ENCODE measurements around the gene FLOT1. TPM values are rescaled to one million over a fixed set of nuclear protein-coding genes. Genes with fewer than 3 reads are reported as not detected.
A peak's percentile ranks its signal among the peaks of the same experiment; 100 is the strongest.

FLOT1 gene
- total and polyA plus RNA-seq, 2 of the 13 experiments (the other 11 are each of a cell fraction or from before 2014, with no cell fraction given), result 82.3 to 130 TPM

DNA sequence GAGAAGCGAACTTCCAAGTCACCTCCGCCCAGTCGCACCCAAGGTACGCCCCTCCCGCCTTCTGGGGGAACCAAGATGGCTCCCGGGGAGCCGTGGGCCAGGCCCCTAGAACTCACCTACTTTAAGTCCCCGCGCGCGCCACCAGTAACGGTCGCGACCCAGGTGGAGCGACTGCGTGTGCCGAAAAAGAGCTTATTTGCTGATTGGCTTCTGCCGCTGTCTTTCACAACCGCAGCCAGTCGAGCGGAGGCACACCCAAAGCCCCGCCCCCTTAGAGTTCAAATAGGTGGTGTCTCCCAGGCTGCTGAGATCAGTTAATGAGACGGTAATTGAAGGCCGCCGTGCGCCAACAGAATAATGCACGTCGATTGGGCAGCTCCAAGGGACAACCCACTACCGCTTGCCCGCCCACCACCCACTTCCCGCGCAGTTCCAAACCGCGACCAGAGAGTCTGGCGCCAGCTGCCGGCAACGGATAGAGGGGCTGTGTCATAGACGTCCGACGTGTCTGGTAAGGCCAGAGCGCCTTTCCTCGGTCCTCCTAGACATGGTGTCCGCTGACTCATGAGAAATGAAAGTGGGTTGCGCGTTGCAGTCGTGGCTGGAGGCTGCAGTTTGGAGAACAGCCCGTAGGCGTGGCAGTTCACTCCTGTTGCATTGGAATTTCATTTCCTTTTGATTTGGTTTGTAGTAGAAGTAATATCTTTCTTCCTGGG, 25.2 kb downstream of the FLOT1 start, which contains the start of gene MDC1 (continued):
- TF ChIP-seq, protein P1, sequence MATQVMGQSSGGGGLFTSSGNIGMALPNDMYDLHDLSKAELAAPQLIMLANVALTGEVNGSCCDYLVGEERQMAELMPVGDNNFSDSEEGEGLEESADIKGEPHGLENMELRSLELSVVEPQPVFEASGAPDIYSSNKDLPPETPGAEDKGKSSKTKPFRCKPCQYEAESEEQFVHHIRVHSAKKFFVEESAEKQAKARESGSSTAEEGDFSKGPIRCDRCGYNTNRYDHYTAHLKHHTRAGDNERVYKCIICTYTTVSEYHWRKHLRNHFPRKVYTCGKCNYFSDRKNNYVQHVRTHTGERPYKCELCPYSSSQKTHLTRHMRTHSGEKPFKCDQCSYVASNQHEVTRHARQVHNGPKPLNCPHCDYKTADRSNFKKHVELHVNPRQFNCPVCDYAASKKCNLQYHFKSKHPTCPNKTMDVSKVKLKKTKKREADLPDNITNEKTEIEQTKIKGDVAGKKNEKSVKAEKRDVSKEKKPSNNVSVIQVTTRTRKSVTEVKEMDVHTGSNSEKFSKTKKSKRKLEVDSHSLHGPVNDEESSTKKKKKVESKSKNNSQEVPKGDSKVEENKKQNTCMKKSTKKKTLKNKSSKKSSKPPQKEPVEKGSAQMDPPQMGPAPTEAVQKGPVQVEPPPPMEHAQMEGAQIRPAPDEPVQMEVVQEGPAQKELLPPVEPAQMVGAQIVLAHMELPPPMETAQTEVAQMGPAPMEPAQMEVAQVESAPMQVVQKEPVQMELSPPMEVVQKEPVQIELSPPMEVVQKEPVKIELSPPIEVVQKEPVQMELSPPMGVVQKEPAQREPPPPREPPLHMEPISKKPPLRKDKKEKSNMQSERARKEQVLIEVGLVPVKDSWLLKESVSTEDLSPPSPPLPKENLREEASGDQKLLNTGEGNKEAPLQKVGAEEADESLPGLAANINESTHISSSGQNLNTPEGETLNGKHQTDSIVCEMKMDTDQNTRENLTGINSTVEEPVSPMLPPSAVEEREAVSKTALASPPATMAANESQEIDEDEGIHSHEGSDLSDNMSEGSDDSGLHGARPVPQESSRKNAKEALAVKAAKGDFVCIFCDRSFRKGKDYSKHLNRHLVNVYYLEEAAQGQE (IDR thresholded peaks at IDR 0.05; ENCODE audit: borderline replicate concordance in 1 of 2, low read depth in 1 of 2, low read length in 2 of 2), result peak in 1 of 2 experiments; percentile 75; a peak in 2 of 4 replicates
- TF ChIP-seq ZNF234 (CRISPR knock-in tag; conservative IDR thresholded peaks at IDR 0.05) (peak; percentile 19; the same call in 1 of the 2 replicates), ZKSCAN8 (CRISPR knock-in tag; IDR thresholded peaks at IDR 0.05; ENCODE audit: borderline replicate concordance) (peak; percentile 88; the same call in 1 of the 2 replicates), ZFP37 (CRISPR knock-in tag; IDR thresholded peaks at IDR 0.05; ENCODE audit: borderline replicate concordance) (no peak; the same call in 1 of the 2 replicates), USF2 (IDR thresholded peaks at IDR 0.05; ENCODE audit: low read depth, low read length) (no peak), USF2 (CRISPR knock-in tag; IDR thresholded peaks at IDR 0.05; ENCODE audit: borderline replicate concordance) (no peak), ARID2 (CRISPR knock-in tag; IDR thresholded peaks at IDR 0.05; ENCODE audit: borderline replicate concordance) (peak; percentile 90; the same call in 1 of the 2 replicates), ZNF263 (CRISPR knock-in tag; IDR thresholded peaks at IDR 0.05) (no peak), SP2 (CRISPR knock-in tag; IDR thresholded peaks at IDR 0.05) (peak; percentile 96), EEA1 (CRISPR knock-in tag; IDR thresholded peaks at IDR 0.05; ENCODE audit: borderline replicate concordance) (no peak; the same call in 1 of the 2 replicates), ZNF20 (CRISPR knock-in tag; IDR thresholded peaks at IDR 0.05) (0 out of 2 replicates have a peak, but pooled peaks have one; percentile 22), NFYC (CRISPR knock-in tag; IDR thresholded peaks at IDR 0.05) (peak; percentile 96), ZNF235 (CRISPR knock-in tag; IDR thresholded peaks at IDR 0.05; ENCODE audit: borderline replicate concordance) (no peak), TAF15 (IDR thresholded peaks at IDR 0.05; ENCODE audit: low read depth, low read length, poor library complexity, severe bottlenecking) (peak; percentile 40), ZNF556 (CRISPR knock-in tag; IDR thresholded peaks at IDR 0.05; ENCODE audit: borderline replicate concordance) (peak; percentile 97), ATF5 (CRISPR knock-in tag; IDR thresholded peaks at IDR 0.05; ENCODE audit: low read depth) (no peak), ZNF598 (CRISPR knock-in tag; IDR thresholded peaks at IDR 0.05; ENCODE audit: borderline replicate concordance) (peak; percentile 89)
- TF ChIP-seq, protein P2, sequence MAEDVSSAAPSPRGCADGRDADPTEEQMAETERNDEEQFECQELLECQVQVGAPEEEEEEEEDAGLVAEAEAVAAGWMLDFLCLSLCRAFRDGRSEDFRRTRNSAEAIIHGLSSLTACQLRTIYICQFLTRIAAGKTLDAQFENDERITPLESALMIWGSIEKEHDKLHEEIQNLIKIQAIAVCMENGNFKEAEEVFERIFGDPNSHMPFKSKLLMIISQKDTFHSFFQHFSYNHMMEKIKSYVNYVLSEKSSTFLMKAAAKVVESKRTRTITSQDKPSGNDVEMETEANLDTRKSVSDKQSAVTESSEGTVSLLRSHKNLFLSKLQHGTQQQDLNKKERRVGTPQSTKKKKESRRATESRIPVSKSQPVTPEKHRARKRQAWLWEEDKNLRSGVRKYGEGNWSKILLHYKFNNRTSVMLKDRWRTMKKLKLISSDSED (CRISPR knock-in tag; IDR thresholded peaks at IDR 0.05), result 0 out of 2 replicates have a peak, but pooled peaks have one; percentile 12
- TF ChIP-seq, protein P3, sequence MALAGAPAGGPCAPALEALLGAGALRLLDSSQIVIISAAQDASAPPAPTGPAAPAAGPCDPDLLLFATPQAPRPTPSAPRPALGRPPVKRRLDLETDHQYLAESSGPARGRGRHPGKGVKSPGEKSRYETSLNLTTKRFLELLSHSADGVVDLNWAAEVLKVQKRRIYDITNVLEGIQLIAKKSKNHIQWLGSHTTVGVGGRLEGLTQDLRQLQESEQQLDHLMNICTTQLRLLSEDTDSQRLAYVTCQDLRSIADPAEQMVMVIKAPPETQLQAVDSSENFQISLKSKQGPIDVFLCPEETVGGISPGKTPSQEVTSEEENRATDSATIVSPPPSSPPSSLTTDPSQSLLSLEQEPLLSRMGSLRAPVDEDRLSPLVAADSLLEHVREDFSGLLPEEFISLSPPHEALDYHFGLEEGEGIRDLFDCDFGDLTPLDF (CRISPR knock-in tag; IDR thresholded peaks at IDR 0.05), result peak; percentile 100
